A549 (cell line): Measurements from ENCODE around the gene MIPOL1. TPM values are rescaled to one million over a fixed set of nuclear protein-coding genes. Genes with fewer than 3 reads are reported as not detected.

Experiments
- ATAC-seq, 2 experiments: fragments of 200-7000 bp in 1 of 2; fragments of >200 bp in 1 of 2; cut with Nextera tagmentation in 1 of 2; cut with Tn5 transposase in 1 of 2; 3 replicates each; pipeline versions ENCODE4 v1.8.0 to v1.9.1; 2018 to 2020; ENCODE audit warnings: mild to moderate bottlenecking in 1 of 2, moderate library complexity in 1 of 2
- CTCF ChIA-PET: fragments of 300-600 bp; sonication (Branson Sonifier 250); formaldehyde crosslinking; extraction: SDS; loops from one replicate; lab custom pipeline; 2021; ENCODE audit warnings: antibody characterized with exemption, inconsistent platforms; lab: Yijun Ruan, JAX
- POLR2A ChIA-PET: fragments of 350-600 bp; formaldehyde crosslinking; extraction: SDS; loops from one replicate; lab custom pipeline; 2021; ENCODE audit warnings: antibody characterized with exemption, inconsistent platforms; lab: Yijun Ruan, JAX
- DNase-seq, 2 experiments: peaks; one replicate each; pipeline versions ENCODE4 v3.0.0 to v3.0.0-alpha.2; 2011 to 2016; ENCODE audit warnings: low read depth in 1 of 2, low spot score in 1 of 2
- FAIRE-seq: peaks from 2 replicates; lab custom pipeline; 2011; peaks lifted over from hg19 to GRCh38; lab: Jason Lieb, UNC
- H3K27ac ChIP-seq, 2 experiments: fragments of >200 bp; sonication (Bioruptor Twin); formaldehyde crosslinking; 3 replicates each; pipeline ENCODE4 v1.5.1; 2016 to 2017
- H3K4me1 ChIP-seq: fragments of >200 bp; sonication (Bioruptor Twin); formaldehyde crosslinking; 3 replicates; pipeline ENCODE4 v1.6.1; 2016
- H3K4me2 ChIP-seq: fragments of >200 bp; sonication (Bioruptor Twin); formaldehyde crosslinking; 3 replicates; pipeline ENCODE4 v1.6.1; 2016
- H3K4me3 ChIP-seq: fragments of >200 bp; sonication (Bioruptor Twin); formaldehyde crosslinking; 3 replicates; pipeline ENCODE4 v1.5.1; 2016
- H3K9me3 ChIP-seq: fragments of >200 bp; sonication (Bioruptor Twin); formaldehyde crosslinking; 3 replicates; pipeline ENCODE4 v1.6.1; 2016
- ATOH8 ChIP-seq: fragments of 250-450 bp; sonication (Bioruptor Pico); IDR thresholded peaks from 2 replicates; pipeline ENCODE4 v1.5.0; 2020; ENCODE audit warnings: low read depth, mild to moderate bottlenecking, moderate library complexity
- ESRRA ChIP-seq: fragments of 150-350 bp; IDR thresholded peaks from 2 replicates; pipeline ENCODE4 v1.6.1; 2014; ENCODE audit warnings: mild to moderate bottlenecking, low read length, borderline replicate concordance
- GATA3 ChIP-seq: IDR thresholded peaks from 2 replicates; pipeline ENCODE4 v1.6.1; 2012; ENCODE audit warnings: borderline replicate concordance
- HOXA7 ChIP-seq: fragments of 250-450 bp; sonication (Bioruptor Pico); IDR thresholded peaks from 2 replicates; pipeline ENCODE4 v1.5.0; 2020; ENCODE audit warnings: mild to moderate bottlenecking, moderate library complexity
- HOXB13 ChIP-seq: fragments of 250-450 bp; sonication (Bioruptor Pico); IDR thresholded peaks from 2 replicates; pipeline ENCODE4 v1.5.0; 2020; ENCODE audit warnings: low read depth, mild to moderate bottlenecking, moderate library complexity
- JUNB ChIP-seq: fragments of >200 bp; sonication (Bioruptor Twin); formaldehyde crosslinking; IDR thresholded peaks from 2 replicates; pipeline ENCODE4 v1.6.1; 2016
- KDM1A ChIP-seq: fragments of 200-600 bp; sonication (generic); IDR thresholded peaks from 2 replicates; pipeline ENCODE4 v1.6.1; 2016; ENCODE audit warnings: low read depth, mild to moderate bottlenecking
- MYC ChIP-seq: IDR thresholded peaks from 2 replicates; pipeline ENCODE4 v1.6.1; 2012; ENCODE audit warnings: mild to moderate bottlenecking, inconsistent platforms, low read length, improper control_type of control experiment, borderline replicate concordance
- NR3C1 ChIP-seq: fragments of >200 bp; sonication (Bioruptor Twin); formaldehyde crosslinking; IDR thresholded peaks from 3 replicates; pipeline ENCODE4 v1.6.1; 2017
- POLR2A ChIP-seq: IDR thresholded peaks from 2 replicates; pipeline ENCODE4 v1.6.1; 2012; ENCODE audit warnings: mild to moderate bottlenecking, low read length
- POLR2AphosphoS2 ChIP-seq: conservative IDR thresholded peaks from 2 replicates; pipeline ENCODE4 v1.6.1; 2012; ENCODE audit warnings: low read length, improper control_type of control experiment, inconsistent platforms
- RAD21 ChIP-seq, 2 experiments: fragments of >200 bp in 1 of 2; sonication (Bioruptor Twin) in 1 of 2; formaldehyde crosslinking in 1 of 2; IDR thresholded peaks in 1 of 2; conservative IDR thresholded peaks in 1 of 2; 2 replicates in 1 of 2; 3 replicates in 1 of 2; pipeline ENCODE4 v1.6.1; 2012 to 2018; ENCODE audit warnings: inconsistent platforms in 1 of 2
- RARB ChIP-seq: fragments of 250-450 bp; sonication (Bioruptor Pico); IDR thresholded peaks from 2 replicates; pipeline ENCODE4 v1.8.0; 2021; ENCODE audit warnings: mild to moderate bottlenecking, moderate library complexity
- ZFP36 ChIP-seq: fragments of 450-650 bp; IDR thresholded peaks from 2 replicates; pipeline ENCODE4 v1.6.1; 2014; ENCODE audit warnings: borderline replicate concordance; ENCODE audit not compliant: partially characterized antibody
- WGBS: methylation state at CpG from one replicate; pipeline ENCODE4 v1.1.6; 2017; ENCODE audit errors: missing lambda C conversion rate; 5-methylcytosine and 5-hydroxymethylcytosine counted together
- polyA plus RNA-seq, 4 experiments: library from polyadenylated mRNA; depleted of rRNA in 3 of 4; stranded (reverse); fragments of >200 nt; fragmentation: RNase III in 1 of 4; extraction: RNeasy Plus Mini Kit Qiagen cat#74134 plus additional on column Dnase treatment in 1 of 4; gene quantifications; 2 replicates in 3 of 4; 3 replicates in 1 of 4; pipeline ENCODE4 v1.2.3, GENCODE V29; 2011 to 2017
- TF ChIP-seq, protein P1 (sequence below): fragments of 250-450 bp; sonication (Bioruptor Pico); IDR thresholded peaks from 2 replicates; pipeline ENCODE4 v1.5.0; 2021; ENCODE audit warnings: mild to moderate bottlenecking, moderate library complexity, borderline replicate concordance
- TF ChIP-seq, protein P2 (sequence below): IDR thresholded peaks from 2 replicates; pipeline ENCODE4 v1.6.1; 2012; ENCODE audit warnings: low read depth, borderline replicate concordance

The MIPOL1 gene
- polyA plus RNA-seq, 2 of the 4 experiments (the other 2 are of a cell fraction), result 5.2 to 13.4 TPM

DNA sequence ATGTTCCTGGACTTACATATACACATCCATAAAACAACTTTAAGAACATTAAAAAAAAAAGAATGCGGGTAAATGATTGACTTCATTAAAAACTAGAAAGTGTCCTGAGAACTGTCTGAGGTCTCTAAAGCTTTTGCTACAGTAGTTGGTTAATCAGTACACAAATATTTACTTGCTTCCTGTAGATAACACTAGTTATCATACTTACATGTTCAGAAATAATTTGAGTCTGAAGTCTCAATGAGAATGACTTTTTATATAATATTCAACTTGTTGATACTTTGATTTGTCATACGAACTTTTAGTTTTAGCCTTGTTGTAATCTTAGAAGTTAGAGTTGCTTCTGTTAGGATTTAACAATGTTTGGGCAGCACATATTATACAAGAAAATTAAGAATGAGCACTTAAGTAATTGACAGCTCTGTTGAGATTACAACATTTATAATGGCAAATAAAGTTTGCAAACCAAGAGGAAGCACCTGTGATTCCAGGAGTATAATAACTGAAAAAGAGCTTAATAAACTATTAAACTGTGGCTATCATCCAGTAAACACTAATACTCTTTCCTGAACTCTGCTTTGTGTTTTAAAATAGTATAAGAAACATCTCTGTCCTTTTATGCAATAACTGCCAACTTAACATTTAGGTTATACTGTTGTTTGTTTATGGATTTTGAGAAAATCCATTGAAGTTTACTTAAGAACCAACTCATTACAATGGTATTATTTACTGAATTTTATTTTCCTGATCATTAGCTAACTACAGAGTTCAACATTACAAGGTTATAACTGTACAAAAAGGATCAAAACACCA lies 131.7 kb downstream of the MIPOL1 start (continued):
- TF ChIP-seq HOXA7 (CRISPR knock-in tag) (no peak), GATA3 (peak; percentile 58; the same call in 1 of the 2 replicates), ESRRA (no peak), NR3C1 (no peak), RARB (CRISPR knock-in tag) (no peak), POLR2A (no peak), MYC (no peak)

GRCh38 chr14:37330910-37331309 lies 133.2 kb downstream of the MIPOL1 start:
- TF ChIP-seq, protein P1, sequence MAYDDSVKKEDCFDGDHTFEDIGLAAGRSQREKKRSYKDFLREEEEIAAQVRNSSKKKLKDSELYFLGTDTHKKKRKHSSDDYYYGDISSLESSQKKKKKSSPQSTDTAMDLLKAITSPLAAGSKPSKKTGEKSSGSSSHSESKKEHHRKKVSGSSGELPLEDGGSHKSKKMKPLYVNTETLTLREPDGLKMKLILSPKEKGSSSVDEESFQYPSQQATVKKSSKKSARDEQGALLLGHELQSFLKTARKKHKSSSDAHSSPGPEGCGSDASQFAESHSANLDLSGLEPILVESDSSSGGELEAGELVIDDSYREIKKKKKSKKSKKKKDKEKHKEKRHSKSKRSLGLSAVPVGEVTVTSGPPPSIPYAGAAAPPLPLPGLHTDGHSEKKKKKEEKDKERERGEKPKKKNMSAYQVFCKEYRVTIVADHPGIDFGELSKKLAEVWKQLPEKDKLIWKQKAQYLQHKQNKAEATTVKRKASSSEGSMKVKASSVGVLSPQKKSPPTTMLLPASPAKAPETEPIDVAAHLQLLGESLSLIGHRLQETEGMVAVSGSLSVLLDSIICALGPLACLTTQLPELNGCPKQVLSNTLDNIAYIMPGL (CRISPR knock-in tag), result no peak
- TF ChIP-seq JUNB (no peak), ATOH8 (CRISPR knock-in tag) (no peak), KDM1A (peak; percentile 67; the same call in 1 of the 2 replicates), HOXB13 (no peak)
- TF ChIP-seq, protein P2, sequence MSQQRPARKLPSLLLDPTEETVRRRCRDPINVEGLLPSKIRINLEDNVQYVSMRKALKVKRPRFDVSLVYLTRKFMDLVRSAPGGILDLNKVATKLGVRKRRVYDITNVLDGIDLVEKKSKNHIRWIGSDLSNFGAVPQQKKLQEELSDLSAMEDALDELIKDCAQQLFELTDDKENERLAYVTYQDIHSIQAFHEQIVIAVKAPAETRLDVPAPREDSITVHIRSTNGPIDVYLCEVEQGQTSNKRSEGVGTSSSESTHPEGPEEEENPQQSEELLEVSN, result no peak
- H3K9me3 ChIP-seq, result peaks cover 9% of the 10 kb centered on the region; the same call in 1 of the 3 replicates
- H3K27ac ChIP-seq, result no peak overlapping the region
- FAIRE-seq (peak; percentile 18), DNase-seq (no peak), ATAC-seq (no peak)
- ChIA-PET POLR2A (no interaction called here), CTCF (no interaction called here)
- H3K4me3 ChIP-seq, result no peak overlapping the region
- peaks cover 22% of the 10 kb centered on the region; the same call in 2 of the 3 replicates for H3K4me1 ChIP-seq
- no peak overlapping the region for H3K4me2 ChIP-seq

GRCh38 chr14:37340353-37340752 lies 142.6 kb downstream of the MIPOL1 start:
- ATAC-seq (peak in 1 of 2 experiments; percentile 80; a peak in 4 of 6 replicates), DNase-seq (peak in 1 of 2 experiments; percentile 28), FAIRE-seq (no peak)
- no peaks in the 10 kb centered on the region for H3K9me3 ChIP-seq
- ChIA-PET CTCF (interaction anchor here (0.6 to 1.4 kb wide), 2 partner anchors 50 to 646 kb away, joined by 3 read pairs; no protein-coding TSS in a partner anchor), POLR2A (no interaction called here)
- H3K4me2 ChIP-seq, result no peak overlapping the region
- 73% methylated on average over 4 of the region's 4 CpGs for WGBS
- no peak overlapping the region for H3K27ac ChIP-seq
- TF ChIP-seq POLR2AphosphoS2 (no peak), RAD21 (conservative IDR thresholded peaks at IDR 0.05 in 1 of 2, IDR thresholded peaks at IDR 0.05 in 1 of 2) (peak in 1 of 2 experiments; percentile 30; a peak in 2 of 5 replicates)
- no peaks in the 10 kb centered on the region for H3K4me1 ChIP-seq
- H3K4me3 ChIP-seq, result no peak overlapping the region

GRCh38 chr14:37343307-37344094 lies 145.8 kb downstream of the MIPOL1 start:
- POLR2A ChIA-PET, result no interaction called here
- no peak for FAIRE-seq
- 65% methylated on average over 3 of the region's 3 CpGs for WGBS
- H3K9me3 ChIP-seq, result no peaks in the 10 kb centered on the region
- CTCF ChIA-PET, result no interaction called here
- TF ChIP-seq POLR2A (no peak), ZFP36 (no peak), HOXB13 (no peak), GATA3 (no peak)
- no peak for ATAC-seq
- H3K27ac ChIP-seq, result no peak overlapping the region
- no peak for DNase-seq
- H3K4me2 ChIP-seq, result no peak overlapping the region
- H3K4me3 ChIP-seq, result no peak overlapping the region
- no peaks in the 10 kb centered on the region for H3K4me1 ChIP-seq
